Common myeloid progenitor, CD34-positive (primary cell): ENCODE results near the gene GRIK2.

ENCODE experiments used
- CTCF ChIA-PET: fragments of 350-600 bp; sonication (Branson Sonifier 250); formaldehyde crosslinking; loops from one replicate; lab custom pipeline; 2021; ENCODE audit warnings: antibody characterized with exemption; lab: Charles Lee
- POLR2A ChIA-PET: fragments of 350-600 bp; sonication (Branson Sonifier 250); formaldehyde crosslinking; loops from one replicate; lab custom pipeline; 2021; ENCODE audit warnings: antibody characterized with exemption; lab: Charles Lee
- DNase-seq, 3 donors: peaks; one replicate each; pipeline versions ENCODE4 v3.0.0 to v3.0.0-alpha.2; 2013
- H3K27ac ChIP-seq, 2 experiments: 1 replicate in 1 of 2; 2 replicates in 1 of 2; pipeline ENCODE4 v1.7.0; 2013; ENCODE audit warnings: inconsistent platforms in 2 of 2, low read length in 2 of 2, mild to moderate bottlenecking in 2 of 2, low read depth in 1 of 2, moderate library complexity in 1 of 2; ENCODE audit not compliant: severe bottlenecking in 2 of 2, insufficient read depth in 1 of 2, poor library complexity in 1 of 2
- H3K27me3 ChIP-seq, 5 experiments: replicated peaks in 2 of 5; 1 replicate in 3 of 5; 2 replicates in 2 of 5; pipeline versions ENCODE4 v1.6.1 to v1.7.0; 2013; ENCODE audit warnings: low read length in 4 of 5, mild to moderate bottlenecking in 2 of 5, moderate library complexity in 2 of 5, inconsistent platforms in 1 of 5; ENCODE audit not compliant: insufficient read depth in 5 of 5, control insufficient read depth in 4 of 5
- H3K36me3 ChIP-seq, 4 experiments: 1 replicate in 2 of 4; 2 replicates in 2 of 4; pipeline versions ENCODE4 v1.6.1 to v1.7.0; 2013; ENCODE audit warnings: low read length in 3 of 4, control low read depth in 1 of 4, mild to moderate bottlenecking in 1 of 4; ENCODE audit not compliant: control insufficient read depth in 4 of 4, insufficient read depth in 4 of 4
- H3K4me1 ChIP-seq, 4 experiments: 1 replicate in 3 of 4; 2 replicates in 1 of 4; pipeline versions ENCODE4 v1.6.1 to v1.7.1; 2013; ENCODE audit warnings: low read length in 3 of 4, mild to moderate bottlenecking in 3 of 4, control low read depth in 1 of 4, inconsistent platforms in 1 of 4, moderate library complexity in 1 of 4; ENCODE audit not compliant: control insufficient read depth in 4 of 4, insufficient read depth in 4 of 4; ENCODE audit errors: control extremely low read depth in 1 of 4
- H3K4me3 ChIP-seq, 7 experiments: 1 replicate in 4 of 7; 2 replicates in 3 of 7; pipeline versions ENCODE4 v1.5.1 to v1.7.0; 2013; ENCODE audit warnings: mild to moderate bottlenecking in 7 of 7, low read length in 6 of 7, moderate library complexity in 6 of 7, inconsistent platforms in 2 of 7, low read depth in 2 of 7, control low read depth in 1 of 7; ENCODE audit not compliant: insufficient read depth in 4 of 7, control insufficient read depth in 1 of 7; ENCODE audit errors: extremely low read depth in 1 of 7
- H3K9me3 ChIP-seq, 5 experiments: 1 replicate in 4 of 5; 2 replicates in 1 of 5; pipeline versions ENCODE4 v1.6.1 to v1.7.1; 2013; ENCODE audit warnings: low read length in 4 of 5, mild to moderate bottlenecking in 2 of 5, inconsistent platforms in 1 of 5, low read depth in 1 of 5, moderate library complexity in 1 of 5; ENCODE audit not compliant: control insufficient read depth in 4 of 5, insufficient read depth in 2 of 5; ENCODE audit errors: control extremely low read depth in 1 of 5
- WGBS: methylation state at CpG from one replicate; pipeline ENCODE4 v1.1.5; 2013; ENCODE audit not compliant: insufficient coverage; 5-methylcytosine and 5-hydroxymethylcytosine counted together

Gene GRIK2

GRCh38 chr6:101541894-101542293 is 148.4 kb downstream of the GRIK2 start:
- H3K36me3 ChIP-seq: no peaks in the 10 kb centered on the region
- no peak for DNase-seq
- H3K27ac ChIP-seq: no peak overlapping the region
- no peaks in the 10 kb centered on the region for H3K4me1 ChIP-seq
- ChIA-PET POLR2A (no interaction called here), CTCF (no interaction called here)
- H3K27me3 ChIP-seq: no peaks in the 10 kb centered on the region
- no peak overlapping the region for H3K4me3 ChIP-seq
- H3K9me3 ChIP-seq: no peaks in the 10 kb centered on the region
- WGBS: no CpG with 5 or more reads among the region's 2 CpGs

DNA sequence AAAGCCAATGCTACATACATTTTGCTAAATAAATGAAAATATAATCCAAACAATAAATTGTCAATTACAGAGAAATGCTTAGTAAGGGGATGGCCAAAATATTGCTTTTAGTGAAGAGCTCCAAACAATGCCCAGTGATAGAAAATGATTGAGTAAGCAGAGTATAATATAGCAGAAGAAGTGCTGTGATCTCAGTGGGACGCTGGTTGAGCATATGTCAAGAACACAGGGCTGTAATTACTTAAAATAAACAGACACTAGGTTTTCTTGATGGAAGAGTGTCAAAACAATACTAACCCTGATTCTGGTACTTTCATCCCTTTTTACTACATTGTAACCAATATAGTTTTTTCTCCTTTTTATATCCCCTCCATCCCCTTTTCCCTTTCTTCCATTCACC is 150.3 kb downstream of the GRIK2 start:
- Histone ChIP-seq H3K4me3 (no peak overlapping the region), H3K9me3 (no peaks in the 10 kb centered on the region), H3K27me3 (no peaks in the 10 kb centered on the region), H3K36me3 (no peaks in the 10 kb centered on the region), H3K27ac (no peak overlapping the region), H3K4me1 (no peaks in the 10 kb centered on the region)
- CTCF ChIA-PET: no interaction called here
- no peak for DNase-seq
- WGBS: no CpG with 5 or more reads among the region's 1 CpG
- POLR2A ChIA-PET: no interaction called here

DNA sequence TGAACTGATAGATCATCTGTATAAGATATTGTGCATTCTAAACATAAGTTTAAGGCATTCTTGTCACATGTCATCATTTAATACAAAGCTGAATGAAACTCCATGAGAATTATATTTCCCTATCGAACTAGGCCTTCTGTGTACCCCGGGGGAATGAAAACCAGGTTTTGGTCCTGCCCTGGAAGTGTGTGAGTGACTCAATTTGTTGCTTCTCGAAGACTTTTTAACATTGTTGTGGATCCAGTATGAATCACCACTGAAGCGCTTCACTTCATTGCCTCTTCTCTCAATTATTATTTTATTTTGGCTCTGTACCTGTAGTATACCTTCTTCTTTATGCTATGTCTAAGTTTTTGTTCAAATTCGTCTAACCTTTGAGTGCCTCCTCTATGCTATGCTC is 150.8 kb downstream of the GRIK2 start:
- WGBS: 86% methylated on average over 4 of the region's 5 CpGs
- H3K36me3 ChIP-seq: no peaks in the 10 kb centered on the region
- no peaks in the 10 kb centered on the region for H3K9me3 ChIP-seq
- no peak overlapping the region for H3K4me3 ChIP-seq
- ChIA-PET POLR2A (no interaction called here), CTCF (no interaction called here)
- H3K27ac ChIP-seq: no peak overlapping the region
- H3K27me3 ChIP-seq: no peaks in the 10 kb centered on the region
- no peak for DNase-seq
- no peaks in the 10 kb centered on the region for H3K4me1 ChIP-seq

GRCh38 chr6:101545191-101545590 is 151.7 kb downstream of the GRIK2 start:
- 71% methylated on average over 1 of the region's 3 CpGs for WGBS
- ChIA-PET POLR2A (no interaction called here), CTCF (no interaction called here)
- Histone ChIP-seq H3K4me1 (no peaks in the 10 kb centered on the region), H3K27me3 (no peaks in the 10 kb centered on the region), H3K36me3 (no peaks in the 10 kb centered on the region), H3K9me3 (no peaks in the 10 kb centered on the region), H3K4me3 (no peak overlapping the region), H3K27ac (no peak overlapping the region)
- DNase-seq: no peak

- ChIA-PET CTCF (no interaction called here), POLR2A (no interaction called here)
- H3K27me3 ChIP-seq: no peaks in the 10 kb centered on the region
- DNase-seq: no peak
- H3K4me1 ChIP-seq: no peaks in the 10 kb centered on the region
- no peaks in the 10 kb centered on the region for H3K9me3 ChIP-seq
- no peak overlapping the region for H3K4me3 ChIP-seq
- no peaks in the 10 kb centered on the region for H3K36me3 ChIP-seq
- no CpG with 5 or more reads among the region's 4 CpGs for WGBS
- H3K27ac ChIP-seq: no peak overlapping the region
These were observed 156.9 kb downstream of the GRIK2 start for GRCh38 chr6:101550451-101550850.

DNA sequence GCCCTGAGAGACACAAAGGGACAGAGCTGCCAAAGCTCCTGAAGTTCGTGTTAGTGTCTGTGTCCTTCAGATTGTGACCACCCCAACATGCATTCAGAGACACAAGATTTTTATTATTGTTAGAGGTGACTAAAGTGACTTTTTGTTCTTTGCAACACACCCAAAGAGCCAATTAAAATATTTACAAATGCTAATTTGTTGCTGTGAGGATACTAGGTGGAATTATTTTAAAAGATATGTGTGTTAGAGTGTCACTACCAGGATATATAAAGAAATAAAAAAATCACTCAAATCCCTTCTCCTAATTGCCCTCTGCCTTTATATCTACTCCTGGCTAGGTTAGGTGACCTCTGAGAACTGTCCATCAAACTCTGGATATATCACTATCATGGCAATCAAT is 160.7 kb downstream of the GRIK2 start:
- DNase-seq: no peak
- Histone ChIP-seq H3K27ac (no peak overlapping the region), H3K27me3 (no peaks in the 10 kb centered on the region), H3K36me3 (no peaks in the 10 kb centered on the region), H3K4me1 (no peaks in the 10 kb centered on the region), H3K4me3 (no peak overlapping the region), H3K9me3 (no peaks in the 10 kb centered on the region)
- POLR2A ChIA-PET: no interaction called here
- CTCF ChIA-PET: no interaction called here
- WGBS: no CpG with 5 or more reads among the region's 1 CpG

DNA sequence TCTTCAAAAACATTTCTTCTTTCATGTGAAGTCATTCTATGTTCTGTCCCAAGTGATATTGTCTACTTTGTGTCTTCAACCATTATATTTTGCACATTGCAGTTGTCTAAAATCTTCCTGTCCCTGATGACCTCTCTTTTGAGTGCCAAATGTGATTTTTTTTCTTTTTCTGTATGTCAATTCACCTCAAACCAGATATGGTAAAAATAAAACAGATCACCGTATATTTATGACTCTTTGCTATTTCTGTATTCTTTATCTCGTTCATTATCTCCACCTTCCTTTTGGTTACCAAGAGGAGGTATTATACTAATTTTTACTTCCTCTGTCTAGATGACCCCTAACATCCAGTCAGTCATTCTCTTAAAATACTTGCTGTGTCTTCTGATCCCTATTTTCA is 165.2 kb downstream of the GRIK2 start:
- WGBS: no CpG with 5 or more reads among the region's 2 CpGs
- H3K36me3 ChIP-seq: no peaks in the 10 kb centered on the region
- POLR2A ChIA-PET: no interaction called here

More for the DNA sequence above, 165.2 kb downstream of the GRIK2 start:
- no peak for DNase-seq
- no peaks in the 10 kb centered on the region for H3K9me3 ChIP-seq
- CTCF ChIA-PET: no interaction called here
- H3K27me3 ChIP-seq: no peaks in the 10 kb centered on the region
- no peaks in the 10 kb centered on the region for H3K4me1 ChIP-seq
- no peak overlapping the region for H3K27ac ChIP-seq
- no peak overlapping the region for H3K4me3 ChIP-seq
